ENCODE results near the gene CA6.
"Not testable (repeated sequence)": the region's sequence is repeated elsewhere in the genome, so short reads cannot be mapped to it uniquely, and the experiment has no call there.

Gene CA6

DNA sequence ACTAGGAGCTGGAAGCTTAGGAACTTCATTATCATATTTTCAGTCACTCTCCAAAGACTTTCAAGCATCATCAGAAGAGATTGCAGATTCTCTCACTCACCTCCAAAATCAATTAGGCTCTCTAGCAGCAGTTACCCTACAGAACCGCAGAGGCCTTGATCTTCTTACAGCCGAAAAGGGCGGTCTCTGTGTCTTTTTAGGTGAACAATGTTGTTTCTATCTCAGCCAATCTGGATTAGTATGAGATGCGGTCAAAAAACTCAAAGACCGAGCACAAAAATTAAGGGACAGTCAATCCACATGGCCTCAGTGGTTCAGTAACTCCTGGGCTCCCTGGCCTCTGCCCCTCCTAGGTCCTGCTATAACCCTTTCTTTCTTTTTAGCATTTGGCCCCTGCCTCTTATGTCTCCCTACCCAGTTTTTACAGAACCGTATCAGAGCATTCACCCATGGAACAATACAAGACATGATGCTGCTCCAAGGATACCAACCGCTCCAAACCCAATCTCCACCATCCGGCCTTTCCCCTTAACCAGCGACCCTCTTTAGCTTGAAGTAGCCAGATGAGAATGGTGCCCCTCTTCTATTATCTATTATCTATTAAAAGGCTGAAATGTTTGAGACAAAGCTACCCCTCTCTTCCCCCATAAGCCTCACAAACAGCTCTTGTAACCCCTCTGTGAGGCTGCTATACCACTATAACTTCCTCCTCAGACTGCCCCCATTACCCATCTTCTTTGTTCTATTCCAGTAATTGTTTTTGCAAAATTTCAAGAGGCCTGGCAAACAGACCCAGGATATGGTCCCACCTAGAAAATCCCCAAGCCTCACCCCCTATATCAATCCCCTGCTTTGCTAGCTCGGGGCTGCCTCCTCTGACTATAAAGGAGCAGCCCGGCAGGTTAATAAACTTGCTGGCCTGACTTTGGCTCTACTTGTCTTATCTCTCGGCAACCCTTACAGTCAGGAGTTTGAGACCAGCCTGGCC lies 18.7 kb upstream of the CA6 start:
- no peak for DNase-seq

DNA sequence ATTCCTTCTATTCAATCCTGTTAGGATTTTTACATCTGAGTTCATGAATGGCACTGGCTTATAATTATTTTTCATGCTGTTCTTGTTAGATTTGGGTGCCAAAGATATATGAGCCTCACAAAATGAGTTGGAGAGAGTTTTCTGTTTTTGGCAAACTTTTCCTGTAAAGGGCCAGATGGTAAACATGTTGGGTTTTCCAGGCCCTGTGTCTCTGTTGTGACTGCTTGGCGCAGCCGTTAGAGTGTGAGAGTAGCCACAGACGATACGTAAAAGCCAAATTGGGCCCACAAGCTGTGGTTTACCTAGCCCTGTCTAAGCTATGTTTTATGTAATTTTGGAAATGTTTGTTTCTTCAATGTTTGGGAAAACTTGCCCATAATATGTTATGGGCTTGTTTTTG lies 15.6 kb upstream of the CA6 start:
- DNase-seq = no peak

DNA sequence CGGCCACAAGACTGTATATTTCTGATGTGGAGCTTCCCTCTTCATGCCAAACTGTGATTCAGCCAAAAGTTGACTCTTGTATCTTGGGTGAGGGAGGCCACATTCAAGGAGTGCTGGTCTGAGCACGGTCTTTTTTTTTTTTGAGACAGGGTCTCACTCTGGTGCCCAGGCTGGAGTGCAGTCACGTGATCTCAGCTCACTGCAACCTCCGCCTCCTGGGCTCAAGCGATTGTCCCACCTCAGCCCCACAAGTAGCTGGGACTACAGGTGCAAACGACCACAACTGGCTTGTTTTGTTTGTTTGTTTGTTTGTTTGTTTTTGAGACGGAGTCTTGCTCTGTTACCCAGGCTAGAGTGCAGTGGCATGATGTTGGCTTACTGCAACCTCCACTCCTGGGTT lies 8.6 kb upstream of the CA6 start:
- not testable (repeated sequence) for DNase-seq

- DNase-seq = no peak
Measured at GRCh38 chr1:8937701-8938100, 8.0 kb upstream of the CA6 start.

DNA sequence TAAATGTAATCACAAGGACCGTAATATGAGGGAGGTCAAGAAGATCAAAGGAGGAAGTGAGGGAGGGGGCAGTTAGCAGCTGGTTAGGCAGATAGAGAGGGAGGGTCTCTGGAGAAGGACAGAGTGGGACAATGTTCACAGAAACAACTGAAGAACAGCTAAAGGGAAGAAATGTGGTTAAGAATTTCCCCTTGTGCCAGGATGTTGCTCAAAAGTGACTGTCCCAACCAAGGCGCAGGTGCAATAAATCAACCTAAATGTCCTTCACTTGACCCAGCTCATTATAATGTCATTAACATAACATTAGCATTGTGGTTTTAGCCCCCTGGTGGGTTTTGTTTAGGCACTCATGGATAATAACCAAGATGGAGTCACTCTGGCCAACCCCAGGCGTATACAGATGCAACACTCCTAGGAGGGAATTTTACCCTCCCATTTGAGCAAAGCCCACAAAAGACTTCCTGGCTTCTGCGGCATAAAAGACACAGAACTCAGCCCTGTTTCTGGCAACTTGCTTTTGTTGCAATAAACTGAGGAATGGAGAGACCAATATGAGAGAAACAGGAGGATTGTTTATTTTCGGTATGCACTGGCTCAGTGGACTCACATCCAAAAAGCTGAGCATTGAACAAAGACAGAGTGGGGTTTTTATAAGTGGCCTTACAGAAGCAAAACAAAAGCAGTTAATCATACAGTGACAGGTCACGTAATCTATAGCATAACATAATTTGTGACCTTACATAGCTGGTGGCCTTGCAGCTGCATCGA lies 7.3 kb upstream of the CA6 start:
- no peak for DNase-seq

DNA sequence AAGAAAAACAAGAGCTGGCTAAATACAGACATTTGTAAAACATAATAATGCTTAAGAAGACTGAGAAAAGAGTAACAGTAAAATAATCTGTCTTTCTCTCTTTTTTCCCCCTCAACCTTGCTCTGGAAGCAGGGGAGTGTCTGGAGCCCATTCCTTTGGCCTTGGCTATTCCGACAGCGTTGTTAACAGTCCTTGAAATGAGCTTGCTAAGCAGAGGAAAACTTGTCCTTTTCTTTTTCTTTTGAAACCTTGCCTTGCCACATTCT lies 6.7 kb upstream of the CA6 start:
- no peak for DNase-seq

DNA sequence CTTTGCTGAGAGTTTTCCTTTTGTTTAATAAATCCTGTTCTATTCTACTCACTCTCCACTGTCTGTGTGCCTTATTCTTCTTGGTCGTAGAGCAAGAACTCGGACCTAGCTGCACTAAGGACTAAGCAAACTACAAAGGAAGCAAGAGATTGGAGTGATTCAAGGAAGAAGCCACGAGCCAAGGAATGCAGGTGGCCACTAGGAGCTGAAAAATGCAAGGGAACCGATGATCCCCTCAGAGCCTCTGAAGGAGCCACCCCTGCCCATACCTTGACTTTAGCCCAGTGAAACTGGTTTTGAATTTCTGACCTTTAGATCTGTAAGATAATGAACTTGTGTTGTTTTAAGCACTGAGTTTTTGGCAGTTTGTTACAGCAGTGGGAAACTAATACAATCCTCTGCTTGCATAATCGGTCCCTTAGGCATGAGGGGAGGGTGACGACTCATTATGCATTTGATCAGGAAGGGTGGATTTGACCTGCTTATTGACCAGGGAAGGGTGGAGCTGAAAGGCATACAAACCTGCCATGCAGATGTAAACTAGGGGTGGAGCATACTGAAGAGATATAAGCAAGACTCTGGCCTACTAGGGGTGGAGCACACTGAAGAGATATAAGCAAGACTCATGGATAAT lies 6.2 kb upstream of the CA6 start:
- no peak for DNase-seq

DNA sequence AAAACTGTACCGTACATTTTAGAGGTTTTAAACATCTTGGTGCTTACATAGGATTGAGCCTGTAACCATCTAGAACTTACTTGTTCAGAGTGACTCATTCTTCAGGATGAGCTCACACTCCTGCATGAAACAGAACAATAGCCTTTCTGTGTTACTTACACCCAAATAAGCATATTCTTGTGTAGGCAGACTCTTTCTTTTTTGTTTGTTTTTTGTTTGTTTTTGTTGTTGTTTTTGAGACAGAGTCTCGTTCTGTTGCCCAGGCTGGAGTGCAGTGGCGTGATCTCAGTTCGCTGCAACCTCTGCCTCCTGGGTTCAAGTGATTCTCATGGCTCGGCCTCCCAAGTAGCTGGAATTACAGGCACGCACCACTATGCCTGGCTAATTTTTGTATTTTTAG lies 3.8 kb upstream of the CA6 start:
- DNase-seq = peak in 1 of 14 donors; percentile 24

DNA sequence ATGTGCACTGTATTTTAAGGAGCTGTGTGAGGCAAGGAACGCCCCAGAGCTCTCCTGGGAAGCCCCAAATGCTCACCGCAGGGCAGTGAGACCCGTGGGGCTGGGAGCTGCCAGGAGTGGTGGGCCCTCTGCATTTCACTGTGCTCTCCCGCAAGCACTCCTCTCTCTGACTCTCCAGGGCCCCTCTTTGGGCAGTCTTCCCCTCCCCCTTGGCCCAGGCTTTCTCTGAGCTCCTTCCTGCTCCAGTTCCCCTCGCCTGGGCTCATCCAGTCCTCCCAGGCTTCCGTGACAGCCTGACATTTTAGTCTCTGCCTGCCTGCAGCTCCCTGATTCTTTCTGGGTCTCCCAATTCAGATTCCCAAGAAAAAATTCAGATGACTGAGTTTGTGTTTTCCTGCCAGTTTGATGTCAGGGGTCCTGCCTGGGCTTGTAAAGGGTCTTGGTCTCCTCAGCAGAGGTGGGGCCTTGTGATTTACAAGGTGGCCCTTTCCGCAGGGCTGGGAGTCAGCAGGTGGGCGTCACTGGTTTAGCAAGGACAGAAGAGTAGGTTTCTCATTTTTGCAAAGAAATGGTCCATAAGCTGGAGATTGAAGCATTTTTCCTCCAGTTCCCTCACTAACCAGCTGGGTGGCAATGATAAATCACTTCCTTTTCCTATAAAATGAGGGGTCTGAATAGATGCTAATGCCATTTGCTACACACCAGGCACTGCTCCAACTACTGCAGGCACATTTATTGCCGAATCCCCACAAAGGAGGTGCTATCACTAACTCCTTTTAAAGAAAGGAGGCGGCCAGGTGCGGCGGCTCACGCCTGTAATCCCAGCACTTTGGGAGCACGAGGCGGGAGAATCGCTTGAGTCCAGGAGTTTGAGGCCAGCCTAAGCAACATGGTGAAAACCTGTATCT lies 1.9 kb upstream of the CA6 start:
- peak in 3 of 14 donors; percentile 24 to 30 (median 27) for DNase-seq

DNA sequence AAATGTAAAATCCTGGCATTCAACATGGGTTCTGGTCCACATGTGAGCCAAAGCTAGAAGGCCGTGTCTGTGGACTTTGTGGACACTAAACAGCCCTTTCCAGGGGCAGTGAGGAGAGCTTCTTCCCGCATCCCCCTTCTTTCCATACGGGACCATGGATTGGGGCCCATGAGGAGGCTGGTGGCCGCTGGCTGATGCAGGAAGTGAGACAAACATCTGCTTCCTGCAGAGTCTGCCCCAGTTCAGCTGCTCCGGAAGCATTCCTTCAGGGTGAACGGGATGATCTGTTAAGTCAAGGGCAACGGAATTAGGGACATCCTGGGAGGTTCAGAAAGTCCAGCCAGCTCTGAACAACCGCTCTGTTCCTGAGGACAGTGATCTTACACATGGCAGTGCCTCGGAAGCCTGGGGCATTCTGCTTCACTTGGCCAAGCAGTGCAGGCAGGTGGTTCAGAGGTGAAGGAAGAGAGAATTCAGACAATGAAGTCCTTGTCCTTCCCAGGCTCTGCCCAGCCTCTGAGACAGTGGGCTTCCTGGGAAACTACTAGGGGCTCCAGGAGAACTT lies 1.5 kb downstream of the CA6 start:
- peak in 9 of 14 donors; percentile 5 to 68 (median 29) for DNase-seq

DNA sequence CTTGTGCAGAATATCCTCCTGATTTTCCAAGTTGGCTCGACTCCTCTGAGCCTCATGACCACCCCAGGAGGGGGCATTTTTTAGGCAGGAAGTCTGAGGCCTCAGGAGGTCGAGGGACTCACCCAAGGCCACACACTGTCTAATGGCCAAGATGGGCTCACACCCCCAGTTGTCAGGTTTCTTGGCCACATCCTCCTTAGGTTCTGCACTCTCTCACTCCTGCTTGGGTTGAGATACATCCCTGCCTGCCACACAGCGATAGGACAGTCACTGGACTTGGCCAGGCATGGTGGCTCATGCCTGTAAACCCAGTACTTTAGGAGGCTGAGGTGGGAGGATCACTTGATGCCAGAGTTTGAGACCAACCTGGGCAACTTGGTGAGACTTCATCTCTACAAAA lies 4.6 kb downstream of the CA6 start:
- no peak for DNase-seq

DNA sequence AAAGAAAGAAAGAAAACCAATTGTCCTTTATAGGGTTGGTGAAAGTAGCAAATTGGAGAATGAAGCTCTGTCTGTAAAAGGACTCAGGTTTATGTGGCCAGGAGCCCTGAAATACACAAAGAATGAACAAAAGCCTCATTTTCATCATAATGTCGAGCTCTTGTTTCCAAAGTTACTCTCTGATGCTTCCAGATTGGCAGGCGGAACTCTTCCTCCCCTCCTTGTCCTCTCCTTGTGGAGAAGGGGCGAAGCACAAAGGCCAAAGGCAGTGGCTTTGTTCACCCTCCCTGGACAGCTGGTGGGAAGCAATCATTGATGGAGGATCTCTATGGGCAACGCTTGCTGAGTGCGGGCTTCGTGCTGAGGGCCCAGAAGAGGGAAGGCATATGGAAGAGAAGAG lies 5.6 kb downstream of the CA6 start:
- DNase-seq = peak in 2 of 14 donors; percentile 8 to 24

GRCh38 chr1:8955406-8955805 lies 9.7 kb downstream of the CA6 start:
- DNase-seq = peak in 3 of 14 donors; percentile 6 to 11 (median 7)

GRCh38 chr1:8956461-8957349 lies 11.0 kb downstream of the CA6 start:
- no peak for DNase-seq

- no peak for DNase-seq
Measured at GRCh38 chr1:8962812-8963530, 17.3 kb downstream of the CA6 start.

DNA sequence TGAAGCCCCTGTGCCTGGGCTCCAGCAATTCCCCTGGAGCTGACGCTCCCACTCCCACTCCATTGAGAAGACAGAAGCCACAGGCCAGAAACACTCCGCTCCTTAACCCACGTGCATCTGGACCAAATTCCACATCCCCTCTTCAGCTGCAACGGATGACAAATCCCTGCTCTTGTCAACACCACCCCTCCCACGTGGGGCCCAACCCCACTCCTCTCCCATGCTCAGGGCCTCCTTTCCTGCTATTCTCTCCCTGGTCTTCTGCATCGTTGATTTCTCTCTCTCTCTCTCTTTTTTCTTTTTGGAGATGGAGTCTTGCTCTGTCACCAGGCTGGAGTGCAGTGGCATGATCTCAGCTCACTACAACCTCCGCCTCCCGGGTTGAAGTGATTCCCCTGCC lies 18.3 kb downstream of the CA6 start:
- DNase-seq = no peak

DNA sequence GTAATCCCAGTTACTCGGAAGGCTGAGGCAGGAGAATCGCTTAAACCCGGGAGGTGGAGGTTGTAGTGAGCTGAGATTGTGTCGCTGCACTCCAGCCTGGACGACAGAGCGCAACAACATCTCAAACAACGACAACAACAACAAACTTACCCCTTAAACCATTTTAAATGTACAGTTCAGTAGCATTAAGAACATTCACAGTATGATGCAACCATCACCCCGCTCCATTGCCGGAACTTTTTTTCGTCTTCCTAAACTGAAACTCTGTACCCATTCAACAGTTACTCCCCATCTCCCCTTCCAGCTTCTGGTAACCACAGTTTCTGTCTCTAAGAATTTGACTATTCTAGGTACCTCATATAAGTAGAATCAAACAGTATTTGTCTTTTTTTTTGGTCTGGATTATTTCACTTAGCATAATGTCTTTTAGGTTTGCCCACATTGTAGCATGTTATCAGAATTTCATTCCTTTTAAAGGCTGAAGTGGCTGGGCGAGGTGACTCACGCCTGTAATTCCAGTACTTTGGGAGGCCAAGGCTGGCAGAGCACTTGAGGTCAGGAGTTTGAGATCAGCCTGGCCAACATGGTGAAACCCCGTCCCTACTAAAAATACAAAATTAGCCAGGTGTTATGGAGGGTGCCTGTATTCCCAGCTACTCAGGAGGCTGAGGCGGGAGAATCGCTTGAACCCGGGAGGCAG lies 19.6 kb downstream of the CA6 start:
- no peak for DNase-seq

- no peak for DNase-seq
Measured at GRCh38 chr1:8966606-8967005, 20.9 kb downstream of the CA6 start.

DNA sequence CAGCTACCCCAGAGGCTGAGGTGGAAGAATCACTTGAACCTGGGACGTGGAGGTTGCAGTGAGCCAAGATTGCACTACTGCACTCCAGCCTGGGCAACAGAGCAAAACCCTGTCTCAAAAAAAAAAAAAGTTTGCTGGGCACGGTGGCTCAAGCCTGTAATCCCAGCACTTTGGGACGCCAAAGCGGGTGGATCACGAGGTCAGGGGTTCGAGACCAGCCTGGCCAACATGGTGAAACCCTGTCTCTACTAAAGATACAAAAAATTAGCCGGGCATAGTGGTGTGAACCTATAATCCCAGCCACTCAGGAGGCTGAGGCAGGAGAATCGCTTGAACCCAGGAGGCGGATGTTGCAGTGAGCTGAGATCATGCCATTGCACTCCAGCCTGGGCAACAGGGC lies 23.2 kb downstream of the CA6 start:
- not testable (repeated sequence) for DNase-seq
